ENCODE results near the gene ITGB4.

Gene ITGB4

DNA sequence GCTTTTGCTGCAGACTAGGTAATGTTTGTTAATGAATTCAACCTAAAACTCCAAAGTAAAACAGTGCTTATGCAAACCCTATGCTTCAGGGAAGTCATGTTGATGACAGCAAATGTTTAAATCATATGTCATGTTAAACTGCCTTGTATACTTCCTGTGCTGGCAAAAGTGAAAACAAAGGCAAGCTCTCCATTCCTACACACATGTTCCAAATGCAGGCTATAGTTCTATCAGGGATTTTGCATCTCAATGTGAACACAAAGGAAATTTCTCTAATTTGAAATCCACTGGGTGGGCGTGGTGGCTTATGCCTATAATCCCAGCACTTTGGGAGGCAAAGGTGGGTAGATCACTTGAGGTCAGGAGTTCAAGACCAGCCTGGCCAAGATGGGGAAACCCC, 82.6 kb downstream of the ITGB4 start:
- DNase-seq = no peak

- DNase-seq = no peak
These were observed 85.7 kb downstream of the ITGB4 start for GRCh38 chr17:75806822-75807500.

Measured in inflammatory macrophage treated with lipopolysaccharide for 1 hour (primary cell).